B cell (primary cell): Measurements from ENCODE around the gene CSNK1E.

Experiments used
- EZH2 ChIP-seq: IDR thresholded peaks from 2 replicates; pipeline ENCODE4 v1.6.1; 2012; ENCODE audit warnings: borderline replicate concordance, low read depth, mild to moderate bottlenecking, moderate library complexity, low read length; ENCODE audit not compliant: insufficient read depth, poor library complexity, severe bottlenecking
- TF ChIP-seq, protein P1 (sequence below): fragments of 200-600 bp; IDR thresholded peaks from one replicate; pipeline ENCODE4 v1.8.0; 2022; ENCODE audit warnings: antibody characterized with exemption, mild to moderate bottlenecking

DNA sequence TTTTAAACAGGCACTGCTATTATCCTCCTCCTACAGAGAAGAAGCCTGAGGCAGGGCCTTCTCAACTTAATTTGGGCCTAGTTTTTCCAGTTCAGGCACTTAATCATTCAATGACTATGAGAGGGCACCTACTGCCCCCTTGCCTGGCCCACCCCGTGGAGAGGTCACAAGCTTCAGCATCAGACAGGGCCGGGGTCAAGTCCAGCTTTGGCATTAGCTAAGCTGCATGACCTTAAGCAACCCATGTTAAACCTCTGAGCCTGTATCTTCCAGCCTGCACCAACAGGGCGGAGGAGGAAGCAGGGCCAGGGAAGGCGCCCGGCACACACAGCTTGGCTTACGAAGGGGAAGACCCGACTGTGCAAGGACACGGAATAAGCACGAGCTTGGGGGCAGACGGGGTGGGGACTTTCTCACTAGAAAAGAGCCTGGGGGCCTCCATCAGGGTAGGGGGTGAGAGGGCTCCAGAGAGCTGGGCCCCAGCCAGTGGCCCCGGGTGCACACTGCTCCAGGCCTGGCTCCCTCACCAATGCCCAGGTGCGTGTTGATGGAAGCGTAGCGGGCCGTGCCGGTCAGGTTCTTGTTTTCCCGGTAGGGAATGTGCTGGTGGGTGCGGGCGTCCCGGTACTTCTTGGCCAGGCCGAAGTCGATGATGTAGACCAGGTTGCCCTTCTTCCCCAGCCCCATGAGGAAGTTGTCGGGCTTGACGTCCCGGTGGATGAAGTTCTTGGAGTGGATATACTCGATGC lies 16.9 kb downstream of the CSNK1E start:
- no peak for TF ChIP-seq EZH2
- TF ChIP-seq, protein P1, sequence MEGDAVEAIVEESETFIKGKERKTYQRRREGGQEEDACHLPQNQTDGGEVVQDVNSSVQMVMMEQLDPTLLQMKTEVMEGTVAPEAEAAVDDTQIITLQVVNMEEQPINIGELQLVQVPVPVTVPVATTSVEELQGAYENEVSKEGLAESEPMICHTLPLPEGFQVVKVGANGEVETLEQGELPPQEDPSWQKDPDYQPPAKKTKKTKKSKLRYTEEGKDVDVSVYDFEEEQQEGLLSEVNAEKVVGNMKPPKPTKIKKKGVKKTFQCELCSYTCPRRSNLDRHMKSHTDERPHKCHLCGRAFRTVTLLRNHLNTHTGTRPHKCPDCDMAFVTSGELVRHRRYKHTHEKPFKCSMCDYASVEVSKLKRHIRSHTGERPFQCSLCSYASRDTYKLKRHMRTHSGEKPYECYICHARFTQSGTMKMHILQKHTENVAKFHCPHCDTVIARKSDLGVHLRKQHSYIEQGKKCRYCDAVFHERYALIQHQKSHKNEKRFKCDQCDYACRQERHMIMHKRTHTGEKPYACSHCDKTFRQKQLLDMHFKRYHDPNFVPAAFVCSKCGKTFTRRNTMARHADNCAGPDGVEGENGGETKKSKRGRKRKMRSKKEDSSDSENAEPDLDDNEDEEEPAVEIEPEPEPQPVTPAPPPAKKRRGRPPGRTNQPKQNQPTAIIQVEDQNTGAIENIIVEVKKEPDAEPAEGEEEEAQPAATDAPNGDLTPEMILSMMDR = no peak
